Measurements from ENCODE around the gene FSTL4. TPM values are rescaled to one million over a fixed set of nuclear protein-coding genes. Genes with fewer than 3 reads are reported as not detected.
"Not testable (repeated sequence)": the region's sequence is repeated elsewhere in the genome, so short reads cannot be mapped to it uniquely, and the experiment has no call there.

The FSTL4 gene
- polyA plus RNA-seq, 3 donors from 2014 or later = not detected

- H3K4me1 Mint-ChIP-seq = no peaks in the 10 kb centered on the region
- no peaks in the 10 kb centered on the region for H3K36me3 Mint-ChIP-seq
- no peak overlapping the region for H3K27ac Mint-ChIP-seq
- peaks cover 0 to 1% (median 0%) of the 10 kb centered on the region in 6 donors for H3K9me3 Mint-ChIP-seq
- no peak overlapping the region for H3K4me3 Mint-ChIP-seq
- H3K27me3 Mint-ChIP-seq (ENCODE audit: low read depth in 3 of 3) = peaks cover 9 to 10% (median 10%) of the 10 kb centered on the region in 3 donors
- DNase-seq = no peak
Observed at GRCh38 chr5:133559960-133560359, 52.4 kb downstream of the FSTL4 start.

DNA sequence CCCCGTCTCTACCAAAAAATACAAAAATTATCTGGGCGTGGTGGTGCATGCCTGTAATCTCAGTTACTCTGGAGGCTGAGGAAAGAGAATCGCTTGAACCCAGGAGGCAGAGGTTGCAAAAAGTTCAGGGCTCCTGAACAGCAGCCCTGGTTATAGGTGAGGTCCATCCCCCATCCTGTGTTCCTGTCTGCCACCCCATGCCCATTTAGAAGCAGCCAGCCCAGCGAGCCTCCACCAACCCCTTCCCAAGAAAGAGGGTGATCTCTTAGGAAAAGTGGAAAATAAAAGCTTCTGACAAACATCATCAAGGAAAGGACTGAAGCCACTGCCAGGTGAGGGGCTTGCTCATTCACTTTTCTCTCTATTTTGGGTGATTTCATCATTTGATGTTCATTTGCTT, 55.8 kb downstream of the FSTL4 start:
- H3K36me3 Mint-ChIP-seq = no peaks in the 10 kb centered on the region

DNA sequence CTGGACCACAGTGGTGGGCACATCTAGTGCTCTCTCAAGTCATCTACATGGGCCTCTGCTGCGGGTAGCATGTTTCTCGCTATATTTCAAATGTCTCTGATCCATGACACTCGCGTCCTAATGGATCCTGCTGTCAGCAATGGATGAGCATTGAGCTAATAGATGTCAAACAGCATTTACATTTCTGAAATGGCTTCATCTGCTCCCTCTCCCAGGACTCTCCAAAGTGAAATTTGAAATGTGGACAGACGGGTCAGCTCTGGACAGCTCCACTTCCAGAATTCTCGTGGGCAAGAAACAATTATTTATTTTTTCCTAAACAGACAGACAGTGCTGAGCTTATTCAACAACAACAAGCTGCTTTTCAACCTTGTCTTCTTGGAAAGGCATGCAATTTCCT, 58.1 kb downstream of the FSTL4 start:
- no peak for DNase-seq
- Mint-ChIP-seq H3K36me3 (no peaks in the 10 kb centered on the region), H3K27ac (no peak overlapping the region), H3K4me3 (no peak overlapping the region), H3K9me3 (peaks cover 0 to 1% (median 0%) of the 10 kb centered on the region in 6 donors), H3K4me1 (no peaks in the 10 kb centered on the region), H3K27me3 (ENCODE audit: low read depth in 3 of 3) (peaks cover 3 to 21% (median 5%) of the 10 kb centered on the region in 3 donors)

More for the DNA sequence above, 55.8 kb downstream of the FSTL4 start:
- H3K9me3 Mint-ChIP-seq = peaks cover 0 to 1% (median 0%) of the 10 kb centered on the region in 6 donors
- H3K4me1 Mint-ChIP-seq = no peaks in the 10 kb centered on the region
- H3K27me3 Mint-ChIP-seq (ENCODE audit: low read depth in 3 of 3) = peaks cover 3 to 21% (median 12%) of the 10 kb centered on the region in 3 donors
- DNase-seq = no peak
- H3K27ac Mint-ChIP-seq = no peak overlapping the region
- H3K4me3 Mint-ChIP-seq = no peak overlapping the region

- no peak overlapping the region for H3K27ac Mint-ChIP-seq
- H3K36me3 Mint-ChIP-seq = no peaks in the 10 kb centered on the region
- peak in 2 of 3 donors; percentile 14 to 15 for DNase-seq
- H3K4me1 Mint-ChIP-seq = no peaks in the 10 kb centered on the region
- peaks cover 2 to 20% (median 5%) of the 10 kb centered on the region in 3 donors for H3K27me3 Mint-ChIP-seq (ENCODE audit: low read depth in 3 of 3)
- no peak overlapping the region for H3K4me3 Mint-ChIP-seq
- peaks cover 0 to 1% (median 0%) of the 10 kb centered on the region in 6 donors for H3K9me3 Mint-ChIP-seq
Observed at GRCh38 chr5:133552925-133553525, 59.3 kb downstream of the FSTL4 start.

- no peak for DNase-seq
- H3K27me3 Mint-ChIP-seq (ENCODE audit: low read depth in 3 of 3) = peaks cover 9 to 15% (median 12%) of the 10 kb centered on the region in 3 donors
- H3K36me3 Mint-ChIP-seq = no peaks in the 10 kb centered on the region
- H3K9me3 Mint-ChIP-seq = no peaks in the 10 kb centered on the region
- H3K4me3 Mint-ChIP-seq = no peak overlapping the region
- H3K4me1 Mint-ChIP-seq = no peaks in the 10 kb centered on the region
- no peak overlapping the region for H3K27ac Mint-ChIP-seq
Observed at GRCh38 chr5:133546500-133546899, 65.8 kb downstream of the FSTL4 start.

DNA sequence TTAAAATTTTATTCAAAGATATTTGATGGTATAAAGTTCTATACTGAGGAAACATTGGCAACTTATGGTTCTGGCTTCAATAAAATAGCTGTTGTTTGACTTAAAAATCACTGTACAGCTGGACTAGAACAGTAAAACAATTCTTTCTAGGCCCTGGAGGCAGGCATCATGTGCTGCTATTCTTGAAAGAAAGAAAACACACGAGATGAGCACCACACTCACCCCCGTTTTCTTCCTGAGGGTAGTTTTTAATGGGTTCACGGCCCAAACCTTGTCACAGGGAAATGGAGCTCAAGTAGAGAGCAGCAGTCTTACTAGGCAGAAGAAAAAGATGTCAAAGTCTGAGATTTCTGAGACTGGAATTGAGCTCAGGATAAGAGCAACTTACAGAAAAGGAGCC, 68.0 kb downstream of the FSTL4 start:
- H3K27ac Mint-ChIP-seq = no peak overlapping the region
- no peaks in the 10 kb centered on the region for H3K4me1 Mint-ChIP-seq
- H3K27me3 Mint-ChIP-seq (ENCODE audit: low read depth in 3 of 3) = peaks cover 8 to 14% (median 11%) of the 10 kb centered on the region in 3 donors
- H3K9me3 Mint-ChIP-seq = no peaks in the 10 kb centered on the region
- no peak for DNase-seq
- no peaks in the 10 kb centered on the region for H3K36me3 Mint-ChIP-seq
- no peak overlapping the region for H3K4me3 Mint-ChIP-seq

- Mint-ChIP-seq H3K4me1 (no peaks in the 10 kb centered on the region), H3K9me3 (no peaks in the 10 kb centered on the region), H3K27ac (no peak overlapping the region), H3K4me3 (no peak overlapping the region), H3K27me3 (ENCODE audit: low read depth in 3 of 3) (peaks cover 8 to 11% (median 9%) of the 10 kb centered on the region in 3 donors), H3K36me3 (no peaks in the 10 kb centered on the region)
- no peak for DNase-seq
Observed at GRCh38 chr5:133539818-133540217, 72.5 kb downstream of the FSTL4 start.

DNA sequence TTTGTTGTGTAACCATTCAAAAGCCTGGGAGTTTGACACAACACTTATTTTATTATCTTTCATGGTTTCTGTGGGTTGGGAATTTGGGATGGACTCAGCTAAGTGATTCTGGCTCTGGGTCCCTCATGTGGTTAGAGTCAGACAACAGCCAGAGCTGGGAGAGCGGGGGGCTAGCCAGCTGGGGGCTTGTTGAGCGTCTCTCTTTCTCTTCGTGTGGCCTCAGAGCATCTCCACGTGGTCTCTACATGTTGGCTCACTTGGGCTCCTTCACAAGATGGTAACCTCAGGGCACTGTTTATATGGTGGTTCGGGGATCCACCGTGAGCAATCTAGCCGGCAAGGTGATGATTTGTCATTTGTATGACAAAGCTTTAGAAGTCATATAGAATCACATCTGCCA, 73.6 kb downstream of the FSTL4 start:
- Mint-ChIP-seq H3K27me3 (ENCODE audit: low read depth in 3 of 3) (peaks cover 8 to 9% (median 8%) of the 10 kb centered on the region in 3 donors), H3K36me3 (no peaks in the 10 kb centered on the region), H3K27ac (no peak overlapping the region), H3K9me3 (no peaks in the 10 kb centered on the region), H3K4me3 (no peak overlapping the region), H3K4me1 (no peaks in the 10 kb centered on the region)
- no peak for DNase-seq

GRCh38 chr5:133535241-133535929, 77.0 kb downstream of the FSTL4 start:
- not testable (repeated sequence) for H3K9me3 Mint-ChIP-seq, H3K27ac Mint-ChIP-seq

DNA sequence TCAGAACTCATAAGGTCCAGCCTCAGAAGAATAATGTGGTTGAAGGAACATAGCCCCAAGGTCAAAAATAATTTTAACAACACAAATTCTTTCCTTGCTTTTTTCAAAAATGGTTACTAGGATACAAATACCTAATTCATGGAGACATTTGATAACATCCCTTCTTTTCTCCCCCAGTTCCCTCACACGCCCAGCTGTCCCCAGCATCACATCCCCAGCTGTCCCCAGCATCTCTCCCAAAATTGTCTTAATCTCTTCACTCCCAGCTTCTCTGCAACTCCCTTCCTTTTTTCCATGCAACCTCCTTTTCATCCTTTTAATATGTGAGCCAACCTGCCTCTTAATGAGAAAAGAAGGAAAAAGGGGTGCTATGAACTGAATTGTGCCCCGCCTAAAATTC, 77.8 kb downstream of the FSTL4 start:
- Mint-ChIP-seq H3K27ac (no peak overlapping the region), H3K36me3 (no peaks in the 10 kb centered on the region), H3K9me3 (no peaks in the 10 kb centered on the region)

More at GRCh38 chr5:133535241-133535929, 77.0 kb downstream of the FSTL4 start:
- not testable (repeated sequence) for H3K4me1 Mint-ChIP-seq; H3K36me3 Mint-ChIP-seq; DNase-seq; H3K4me3 Mint-ChIP-seq; H3K27me3 Mint-ChIP-seq (ENCODE audit: low read depth in 3 of 3)

DNA sequence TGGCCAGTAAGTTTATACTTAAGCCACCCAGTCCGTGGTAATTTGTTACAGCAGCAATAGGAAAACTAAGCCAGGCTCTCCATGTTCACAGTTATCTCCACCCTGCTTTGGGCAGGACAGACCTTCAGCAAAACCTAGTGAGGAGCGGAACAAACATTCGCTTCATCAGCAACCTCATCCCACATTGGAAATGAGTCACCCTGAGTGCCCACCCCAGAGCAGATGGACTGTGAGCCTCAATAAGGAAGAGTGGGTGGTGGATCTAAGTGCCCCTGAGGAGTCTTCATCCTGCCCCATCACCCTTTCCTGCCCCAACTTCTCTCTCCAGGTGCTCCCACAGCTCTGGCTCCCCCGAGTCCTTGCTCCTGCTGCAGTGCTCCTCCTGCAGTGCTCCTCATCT, 78.8 kb downstream of the FSTL4 start:
- DNase-seq = no peak
- Mint-ChIP-seq H3K27me3 (ENCODE audit: low read depth in 3 of 3) (peaks cover 2 to 4% (median 3%) of the 10 kb centered on the region in 3 donors), H3K4me3 (no peak overlapping the region), H3K36me3 (no peaks in the 10 kb centered on the region), H3K9me3 (no peaks in the 10 kb centered on the region), H3K4me1 (no peaks in the 10 kb centered on the region), H3K27ac (no peak overlapping the region)

More for the DNA sequence above, 77.8 kb downstream of the FSTL4 start:
- Mint-ChIP-seq H3K4me1 (no peaks in the 10 kb centered on the region), H3K4me3 (no peak overlapping the region), H3K27me3 (ENCODE audit: low read depth in 3 of 3) (peaks cover 2 to 5% (median 4%) of the 10 kb centered on the region in 3 donors)
- no peak for DNase-seq

DNA sequence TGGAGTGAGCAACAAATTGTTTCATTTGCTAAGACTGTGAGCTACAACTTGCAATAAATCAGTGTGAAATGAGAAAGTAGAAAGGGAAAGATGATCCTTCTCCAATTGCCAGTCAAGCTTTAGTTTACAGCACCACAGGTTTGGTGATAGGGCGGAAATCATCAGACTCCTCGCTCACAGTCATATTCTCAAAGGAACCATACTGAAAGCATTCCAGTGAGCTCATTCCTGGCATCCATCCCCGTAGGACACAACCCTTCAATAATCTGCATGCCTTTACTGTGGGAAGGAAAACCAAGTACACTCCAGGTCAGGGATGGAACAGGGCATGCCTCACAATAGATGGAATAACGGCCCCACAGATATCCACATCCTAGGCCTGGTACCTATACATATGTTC, 80.7 kb downstream of the FSTL4 start:
- Mint-ChIP-seq H3K27ac (no peak overlapping the region), H3K27me3 (ENCODE audit: low read depth in 3 of 3) (peaks cover 0 to 3% (median 0%) of the 10 kb centered on the region in 3 donors)

DNA sequence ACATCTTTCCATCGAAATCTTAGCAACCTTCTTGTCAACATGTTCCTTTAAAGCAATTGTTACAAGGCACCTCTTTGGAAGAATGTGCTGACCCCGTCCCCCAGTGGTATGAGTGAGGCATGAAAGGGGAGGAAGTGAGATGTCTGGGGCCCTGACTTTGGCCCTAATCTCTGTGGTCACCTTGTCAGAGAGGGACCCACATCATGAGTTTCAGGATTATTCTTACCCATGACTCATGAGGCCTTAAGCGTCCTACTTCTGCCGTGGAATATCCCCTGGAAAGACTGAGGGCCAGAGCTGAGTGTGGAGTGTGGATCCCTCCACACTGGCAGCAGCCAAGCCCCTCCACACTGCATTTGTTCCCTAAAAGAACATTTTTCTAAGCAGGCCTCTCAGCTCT, 81.2 kb downstream of the FSTL4 start:
- DNase-seq = no peak
- no peaks in the 10 kb centered on the region for H3K4me1 Mint-ChIP-seq
- H3K36me3 Mint-ChIP-seq = no peaks in the 10 kb centered on the region
- H3K27me3 Mint-ChIP-seq (ENCODE audit: low read depth in 3 of 3) = peaks cover 0 to 5% (median 0%) of the 10 kb centered on the region in 3 donors
- H3K4me3 Mint-ChIP-seq = no peak overlapping the region
- H3K9me3 Mint-ChIP-seq = no peaks in the 10 kb centered on the region
- no peak overlapping the region for H3K27ac Mint-ChIP-seq

More for the DNA sequence above, 80.7 kb downstream of the FSTL4 start:
- H3K36me3 Mint-ChIP-seq = no peaks in the 10 kb centered on the region
- no peaks in the 10 kb centered on the region for H3K9me3 Mint-ChIP-seq
- H3K4me1 Mint-ChIP-seq = no peaks in the 10 kb centered on the region
- no peak overlapping the region for H3K4me3 Mint-ChIP-seq
- no peak for DNase-seq

GRCh38 chr5:133530270-133530669, 82.1 kb downstream of the FSTL4 start:
- Mint-ChIP-seq H3K9me3 (no peaks in the 10 kb centered on the region), H3K4me1 (no peaks in the 10 kb centered on the region), H3K27me3 (ENCODE audit: low read depth in 3 of 3) (peaks cover 0 to 2% (median 0%) of the 10 kb centered on the region in 3 donors), H3K27ac (no peak overlapping the region), H3K36me3 (no peaks in the 10 kb centered on the region), H3K4me3 (no peak overlapping the region)
- DNase-seq = no peak
